IPS-NIHi7 (cell line): ENCODE data around the gene YWHAQ.
"Not testable (repeated sequence)": the region's sequence is repeated elsewhere in the genome, so short reads cannot be mapped to it uniquely, and the experiment has no call there.

Source experiments
- DNase-seq: peaks from one replicate; pipeline ENCODE4 v3.0.0; 2012; ENCODE audit warnings: mixed read lengths; ENCODE audit errors: extremely low spot score

YWHAQ gene

DNA sequence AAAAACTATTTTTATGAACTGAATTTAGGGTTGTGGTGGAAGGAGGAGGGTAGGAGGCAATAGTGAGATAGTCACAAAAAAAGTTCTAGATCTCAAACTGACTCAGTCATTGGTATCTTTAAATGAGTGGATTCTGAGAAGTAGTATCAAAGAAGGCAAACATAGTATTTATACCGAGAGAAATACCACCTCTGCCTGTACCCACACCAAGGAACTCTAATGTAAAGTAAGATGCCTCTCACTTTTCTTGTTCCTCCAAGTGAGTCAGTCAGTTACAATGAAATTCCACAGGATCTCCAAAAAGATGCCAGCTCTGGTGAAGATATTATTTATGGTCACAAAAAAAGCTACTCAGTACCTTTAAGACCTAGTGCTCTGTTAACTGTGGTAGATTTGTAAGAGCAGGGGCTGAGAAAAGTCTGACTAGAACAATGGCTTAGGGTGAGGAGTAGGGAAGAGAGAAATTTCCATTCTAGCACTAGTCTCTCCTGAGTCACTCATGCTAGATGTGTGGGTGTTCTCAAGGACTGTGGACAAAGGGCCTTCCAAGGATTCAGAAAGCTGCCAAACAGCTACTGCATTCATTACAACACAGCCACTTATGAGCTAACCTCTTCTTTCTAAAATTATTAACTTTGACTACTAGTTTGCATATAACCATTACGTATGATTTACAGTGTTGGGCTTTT, 36.3 kb downstream of the YWHAQ start:
- peak; percentile 28 for DNase-seq

DNA sequence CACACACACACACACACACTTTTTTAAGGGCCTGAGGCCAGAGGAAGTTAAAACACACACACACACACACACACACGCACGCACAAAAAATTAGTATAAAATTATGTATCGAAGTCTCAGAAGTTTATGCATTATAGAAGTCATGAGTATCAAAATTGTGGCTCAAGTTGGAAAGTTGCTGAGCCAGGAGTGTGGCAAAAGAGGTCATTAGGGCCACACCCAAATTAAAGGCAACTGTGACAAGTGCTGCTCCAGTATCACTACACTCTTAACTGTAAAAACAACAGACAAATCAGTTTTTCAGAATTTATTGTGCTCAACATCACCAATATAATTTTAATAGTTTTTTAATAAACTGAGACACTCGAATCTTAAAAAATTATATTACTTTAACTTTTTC, 36.9 kb downstream of the YWHAQ start:
- DNase-seq: no peak

DNA sequence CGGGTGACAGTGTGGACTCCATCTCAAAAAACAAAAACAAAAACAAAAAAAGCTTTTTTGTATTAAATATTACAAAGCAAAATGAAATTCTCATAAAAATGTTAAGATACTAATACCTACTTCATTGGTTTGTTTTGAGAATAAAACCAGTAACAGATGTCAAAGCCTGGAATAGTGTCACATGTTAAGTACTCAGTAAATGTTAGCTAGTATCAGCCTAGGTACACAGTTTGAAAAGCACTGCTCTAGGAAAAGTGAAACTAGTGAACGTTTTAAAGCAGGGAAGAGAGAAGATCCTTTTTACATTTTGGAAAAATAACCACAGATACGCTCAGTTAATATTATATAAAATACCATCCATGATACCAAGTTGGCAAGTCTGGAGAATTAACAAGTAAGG, 38.1 kb downstream of the YWHAQ start:
- DNase-seq: no peak

DNA sequence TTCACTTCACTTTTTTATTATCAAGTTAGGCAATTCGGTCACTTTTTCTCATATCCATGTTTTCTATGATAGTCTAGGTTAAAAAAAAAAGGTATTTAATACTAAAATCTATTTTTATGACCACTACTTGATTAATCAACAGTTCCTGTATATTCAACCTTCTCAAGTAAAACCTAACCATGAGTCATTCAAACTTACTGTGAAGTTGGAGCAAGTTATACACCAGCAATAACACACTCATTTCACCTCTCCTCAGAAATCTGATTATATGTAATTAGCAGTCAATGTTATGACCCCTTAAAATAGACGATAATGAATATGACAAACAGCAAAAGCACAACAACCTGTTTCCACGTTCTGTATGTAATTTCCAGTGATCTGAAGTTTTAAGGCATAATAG, 40.2 kb downstream of the YWHAQ start:
- DNase-seq: no peak

DNA sequence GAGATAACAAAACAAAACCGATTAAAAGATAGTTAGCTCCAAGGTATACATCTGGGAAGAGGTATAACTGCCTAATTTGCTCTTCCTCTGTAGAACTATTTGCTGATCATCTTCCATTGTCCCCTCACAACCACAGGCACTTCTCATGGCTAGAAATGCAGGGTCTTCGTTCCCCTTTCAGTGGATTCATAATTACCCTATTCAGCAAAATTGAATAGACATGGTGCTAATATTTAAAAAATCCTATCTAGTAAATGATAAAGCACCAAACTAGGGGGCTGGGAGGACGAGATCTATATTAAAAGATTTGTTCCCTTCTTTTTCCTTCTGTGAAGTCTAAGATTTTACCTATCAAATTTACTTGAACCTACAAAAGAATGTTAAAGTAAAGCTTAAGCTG, 44.3 kb downstream of the YWHAQ start:
- no peak for DNase-seq

DNA sequence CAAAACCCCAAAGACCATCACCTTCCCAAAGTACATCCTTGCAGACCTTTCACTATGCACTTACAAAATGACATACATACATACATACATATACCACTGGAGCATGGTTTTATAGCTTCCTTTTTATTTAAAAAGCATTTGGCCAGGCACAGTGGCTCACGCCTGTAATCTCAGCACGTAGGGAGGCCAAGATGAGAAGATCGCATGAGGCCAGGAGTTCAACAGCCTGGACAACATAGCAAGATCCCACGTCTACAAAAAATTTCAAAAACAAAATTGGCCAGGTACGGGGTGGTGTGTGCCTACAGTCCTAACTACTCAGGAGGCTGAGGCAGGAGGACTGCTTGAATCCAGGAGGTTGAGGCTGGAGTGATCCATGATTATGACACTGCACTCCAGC, 45.3 kb downstream of the YWHAQ start:
- DNase-seq: no peak

DNA sequence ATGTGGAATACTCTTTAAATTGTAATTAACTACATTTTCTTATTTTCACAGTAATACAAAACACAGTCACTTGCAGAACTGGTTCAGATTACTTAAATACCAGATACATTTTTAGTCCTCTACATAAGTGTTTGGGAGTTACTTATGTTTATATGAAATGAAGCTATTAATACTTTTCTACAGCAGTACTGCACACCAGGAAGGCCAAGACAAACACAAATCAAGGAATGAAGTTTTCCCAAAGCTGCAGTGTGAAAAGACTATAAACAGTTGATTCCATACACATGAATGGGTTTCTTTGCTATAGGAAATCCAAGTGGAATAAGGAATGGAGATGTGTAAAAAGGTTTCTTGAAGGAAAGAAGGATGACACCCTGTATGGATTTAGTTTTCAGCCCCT, 45.9 kb downstream of the YWHAQ start:
- DNase-seq: not testable (repeated sequence)

DNA sequence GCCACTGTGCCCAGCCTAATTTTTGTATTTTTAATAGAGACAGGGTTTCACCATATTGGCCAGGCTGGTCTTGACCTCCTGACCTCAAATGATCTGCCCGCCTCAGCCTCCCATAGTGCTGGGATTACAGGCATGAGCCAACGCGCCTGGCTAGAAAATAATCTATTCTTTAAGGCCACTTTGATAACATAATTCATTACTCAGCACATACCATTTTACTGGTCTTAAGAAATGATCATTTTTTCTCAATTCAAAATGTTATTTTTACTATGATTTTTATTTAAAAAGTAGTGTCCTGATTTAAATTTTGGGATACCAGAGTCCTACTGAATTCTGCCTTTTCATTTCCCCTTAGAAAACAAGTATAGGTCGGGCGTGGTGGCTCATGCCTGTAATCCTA, 48.2 kb downstream of the YWHAQ start:
- DNase-seq: no peak

DNA sequence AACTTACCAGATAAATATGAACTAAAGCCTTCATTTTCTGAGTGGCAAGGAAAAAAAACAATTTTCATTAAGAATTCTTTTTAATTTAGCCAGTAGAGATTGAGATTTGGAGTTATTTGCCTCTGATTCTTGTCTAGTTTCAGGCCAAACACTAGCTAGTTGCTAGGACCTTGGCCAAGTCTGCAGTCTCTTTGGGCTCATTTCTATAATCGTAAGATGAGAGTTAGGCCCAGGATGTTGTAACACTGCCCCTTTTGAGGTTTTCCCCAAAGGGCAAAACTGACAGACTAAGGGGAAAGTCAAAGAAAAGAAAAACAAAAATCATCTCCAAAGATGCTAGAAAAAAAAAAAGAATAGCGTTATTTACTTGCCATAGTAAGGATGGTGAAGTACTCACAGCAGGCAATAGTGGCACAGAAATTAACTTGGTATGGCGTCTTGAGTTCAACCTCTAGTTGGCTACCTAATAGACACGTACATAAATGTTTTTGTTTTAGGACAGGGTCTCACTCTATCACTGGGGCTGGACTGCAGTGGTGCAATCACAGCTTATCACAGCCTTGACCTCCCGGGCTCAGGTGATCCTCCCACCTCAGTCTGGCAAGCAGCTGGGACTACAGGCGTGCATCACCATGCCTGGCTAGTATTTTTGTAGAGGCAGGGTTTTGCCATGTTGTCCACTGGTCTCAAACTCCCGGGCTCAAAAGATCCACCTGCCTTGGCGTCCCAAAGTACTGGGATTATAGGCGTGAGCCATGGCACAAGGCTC, 52.1 kb downstream of the YWHAQ start:
- no peak for DNase-seq

DNA sequence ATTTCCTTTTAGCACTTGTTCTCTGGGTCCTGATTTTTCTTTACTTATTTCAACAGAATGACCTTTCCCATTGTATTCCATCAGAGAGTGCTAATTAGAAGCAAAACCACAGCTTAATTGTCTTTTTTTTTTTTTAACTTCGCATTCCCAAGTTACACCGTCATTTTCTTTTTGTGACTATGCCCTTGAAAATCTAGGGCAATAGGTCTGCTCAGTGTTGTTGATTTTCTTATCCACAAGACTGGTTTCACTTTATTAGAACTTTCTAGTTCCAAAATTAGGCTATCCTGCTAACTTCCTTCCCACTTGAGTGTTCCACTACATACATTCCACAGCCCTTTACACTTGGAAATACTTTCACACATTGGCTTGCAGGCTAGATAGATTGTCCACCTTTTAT, 56.5 kb downstream of the YWHAQ start:
- DNase-seq: no peak

DNA sequence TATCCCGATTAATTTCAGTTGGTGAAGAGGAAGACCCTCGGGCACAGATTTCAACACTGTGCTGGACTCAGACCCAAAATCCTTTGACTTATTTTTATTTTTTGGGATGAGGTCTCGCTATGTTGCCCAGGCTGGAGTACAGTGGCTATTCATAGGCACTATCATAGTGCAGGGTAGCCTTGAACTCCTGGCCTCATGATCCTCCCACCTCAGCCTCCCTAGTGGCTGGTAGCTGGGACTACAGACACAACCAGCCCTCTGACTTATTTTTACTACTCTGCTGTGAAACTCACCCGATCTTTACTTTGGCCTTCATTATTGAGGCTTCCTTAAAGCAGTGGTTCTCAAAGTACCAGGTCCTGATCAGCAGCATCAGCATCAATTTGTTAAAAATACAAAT, 57.0 kb downstream of the YWHAQ start:
- no peak for DNase-seq

DNA sequence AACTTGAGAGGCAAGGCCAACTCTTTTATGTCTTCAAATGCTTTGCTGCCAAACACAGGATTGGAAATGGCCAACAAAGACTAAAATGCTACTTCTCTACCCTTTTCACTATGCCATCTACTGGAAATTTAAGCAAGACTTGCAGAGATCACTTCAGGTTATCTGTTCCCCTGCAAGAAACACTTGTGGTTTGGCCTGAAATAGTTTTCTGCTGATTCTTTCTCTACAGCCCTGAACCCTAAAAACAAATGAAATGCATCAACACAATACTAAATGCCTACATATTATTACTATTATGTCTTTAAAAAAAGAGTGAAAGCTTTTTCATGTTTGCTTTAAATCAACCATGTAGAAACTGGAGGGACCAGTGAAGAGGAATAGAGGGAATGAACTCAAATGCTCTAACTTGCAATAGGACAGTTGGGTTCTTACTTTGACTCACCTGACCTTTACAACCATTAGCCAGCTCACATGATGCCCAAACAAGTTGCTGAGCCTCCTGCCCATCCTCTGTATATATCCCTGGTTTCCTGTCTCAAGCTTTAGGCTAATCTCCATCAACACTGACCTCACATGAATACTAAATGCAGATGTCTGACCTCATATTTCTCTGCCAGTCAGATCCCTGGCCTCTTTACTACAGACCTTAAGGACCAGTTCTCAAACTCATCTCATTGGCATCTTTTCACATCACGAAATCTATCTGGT, 57.6 kb downstream of the YWHAQ start:
- DNase-seq: no peak

DNA sequence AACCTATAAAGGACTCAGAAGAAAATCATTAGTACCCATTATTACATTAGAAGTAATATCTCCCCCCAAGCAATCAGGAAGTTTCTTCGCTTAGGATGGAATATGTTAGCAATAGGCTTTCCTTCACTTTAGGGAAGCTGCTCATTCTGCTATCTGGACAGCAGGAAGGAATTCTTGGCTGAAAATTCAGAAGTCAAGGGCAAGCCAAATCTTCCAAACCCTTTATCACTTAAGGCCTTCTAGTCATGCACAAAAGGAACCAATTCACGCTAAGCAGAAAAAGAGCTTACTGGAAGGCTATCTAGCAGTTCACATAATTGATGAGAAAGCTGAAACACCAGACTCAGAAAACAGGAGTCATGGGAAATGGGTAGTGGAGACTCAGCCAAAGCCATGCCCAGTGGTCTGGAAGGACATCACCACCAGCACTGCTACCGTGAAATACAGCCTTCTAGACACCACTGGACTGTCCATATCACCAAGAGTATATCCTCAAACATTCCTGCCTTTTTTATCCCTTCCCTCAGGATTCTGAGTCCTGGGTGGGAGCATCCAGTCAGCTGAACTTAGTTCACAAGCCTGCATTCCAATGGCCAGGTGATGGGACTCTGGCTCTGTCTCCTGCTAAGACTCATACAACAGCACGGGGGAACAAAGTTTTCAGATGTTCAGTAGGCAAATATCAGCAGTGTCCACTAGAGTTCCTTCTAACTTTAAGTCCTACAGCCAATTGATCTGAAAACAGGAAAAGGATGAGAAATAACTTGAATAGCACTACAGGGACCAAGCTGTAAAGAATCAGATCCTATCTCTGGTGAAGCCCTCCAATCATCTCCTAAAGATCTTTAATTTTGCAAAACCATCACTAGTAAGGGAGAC, 60.4 kb downstream of the YWHAQ start:
- no peak for DNase-seq

DNA sequence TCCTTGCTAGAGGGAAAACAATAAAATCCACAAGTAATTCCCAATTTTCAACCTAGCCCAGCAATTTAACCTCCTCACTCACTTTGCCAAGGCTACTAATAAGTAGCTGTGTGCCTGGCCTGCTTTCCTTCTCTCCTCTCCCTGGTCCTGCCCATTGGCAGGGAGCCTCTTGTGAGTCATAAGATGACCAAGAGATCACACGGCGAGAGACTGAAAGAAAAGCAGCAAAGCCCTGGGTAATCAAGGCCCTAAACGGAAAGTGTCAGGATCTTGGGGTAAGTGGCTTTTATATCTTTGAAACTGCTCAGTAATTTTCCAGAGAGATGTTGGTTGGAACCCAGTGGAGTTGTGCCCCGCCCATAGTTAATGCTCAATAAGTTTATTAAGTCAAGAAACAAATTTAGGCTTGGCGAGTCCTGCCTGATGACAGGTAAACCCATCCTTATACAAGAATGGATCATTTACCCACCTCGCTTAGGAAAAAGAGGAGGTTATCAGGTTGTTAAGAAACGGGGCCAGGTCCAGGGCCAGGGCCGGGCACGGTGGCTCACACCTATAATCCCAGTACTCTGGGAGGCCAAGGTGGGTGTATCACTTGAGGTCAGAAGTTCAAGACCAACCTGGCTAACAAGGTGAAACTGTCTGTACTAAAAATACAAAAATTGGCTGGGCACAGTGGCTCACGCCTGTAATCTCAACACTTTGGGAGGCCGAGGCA, 65.2 kb downstream of the YWHAQ start:
- DNase-seq: no peak

DNA sequence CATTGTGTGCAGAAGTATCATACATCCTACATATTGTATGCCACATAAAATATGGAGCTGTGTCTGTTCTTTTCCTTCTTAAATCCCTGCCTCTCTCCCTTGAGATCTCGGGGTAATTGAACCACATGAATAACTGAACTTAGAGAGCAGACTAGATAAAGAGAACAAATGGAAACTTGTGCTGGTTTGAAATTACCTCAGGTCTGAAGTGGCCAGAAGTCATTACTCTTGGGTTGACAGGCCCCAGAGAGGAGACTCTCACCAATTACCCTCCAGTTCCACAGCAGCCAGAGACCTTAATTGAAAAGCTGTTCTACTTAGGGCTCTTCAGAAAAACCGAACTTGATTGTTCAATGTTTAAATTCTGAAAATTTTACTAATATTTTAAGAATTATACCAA, 70.2 kb downstream of the YWHAQ start:
- DNase-seq: no peak

DNA sequence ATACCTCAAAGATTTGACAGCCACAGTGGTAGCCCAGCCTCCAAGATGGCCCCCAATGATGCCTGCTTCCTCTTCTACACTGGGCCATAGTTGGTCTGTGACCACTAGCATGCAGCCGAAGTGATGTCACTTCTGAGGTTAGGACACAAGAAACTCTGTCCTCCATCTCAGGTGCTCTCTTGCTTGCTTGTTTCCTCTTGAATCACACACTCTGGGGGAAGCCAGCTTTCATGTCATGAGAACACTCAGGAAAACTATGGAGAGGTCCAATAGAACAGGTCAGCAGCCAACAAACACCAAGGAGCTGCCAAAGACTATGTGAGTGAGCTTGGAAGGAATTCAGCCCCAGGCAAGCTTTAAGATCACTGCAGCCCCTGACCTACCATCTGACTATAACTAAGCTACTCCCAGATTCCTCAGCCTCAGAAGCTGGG, 71.8 kb downstream of the YWHAQ start:
- DNase-seq: no peak

DNA sequence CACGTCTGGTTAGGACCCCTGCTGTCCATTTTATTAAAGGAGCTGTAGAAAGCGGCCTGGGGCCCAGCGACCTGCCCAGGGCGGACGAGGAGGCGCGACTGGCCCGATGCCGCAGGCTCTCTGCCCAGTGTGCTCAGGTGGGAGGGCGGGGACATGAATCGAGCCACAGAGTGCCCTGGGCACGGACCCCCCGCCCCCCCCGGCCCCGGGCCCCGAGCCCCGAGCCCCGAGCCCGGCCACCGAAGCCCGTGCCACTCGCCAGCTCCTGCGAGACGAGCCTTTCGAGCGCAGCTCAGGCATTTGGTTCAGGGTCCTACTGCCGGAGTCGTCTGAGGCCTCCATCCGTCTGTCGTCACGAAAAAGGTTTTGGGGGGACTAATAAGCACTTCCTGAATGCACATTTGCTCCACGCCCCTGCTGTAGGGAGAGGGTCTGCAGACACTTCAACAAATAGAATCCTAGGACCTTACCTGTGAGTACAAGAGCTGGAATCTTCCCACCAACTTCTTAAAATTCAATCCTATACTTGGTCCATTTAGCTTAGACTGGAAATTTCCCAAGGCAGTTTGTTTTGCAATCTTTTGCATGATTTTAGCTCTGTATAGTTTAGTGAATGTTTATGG, 74.6 kb downstream of the YWHAQ start:
- peak; percentile 35 for DNase-seq

DNA sequence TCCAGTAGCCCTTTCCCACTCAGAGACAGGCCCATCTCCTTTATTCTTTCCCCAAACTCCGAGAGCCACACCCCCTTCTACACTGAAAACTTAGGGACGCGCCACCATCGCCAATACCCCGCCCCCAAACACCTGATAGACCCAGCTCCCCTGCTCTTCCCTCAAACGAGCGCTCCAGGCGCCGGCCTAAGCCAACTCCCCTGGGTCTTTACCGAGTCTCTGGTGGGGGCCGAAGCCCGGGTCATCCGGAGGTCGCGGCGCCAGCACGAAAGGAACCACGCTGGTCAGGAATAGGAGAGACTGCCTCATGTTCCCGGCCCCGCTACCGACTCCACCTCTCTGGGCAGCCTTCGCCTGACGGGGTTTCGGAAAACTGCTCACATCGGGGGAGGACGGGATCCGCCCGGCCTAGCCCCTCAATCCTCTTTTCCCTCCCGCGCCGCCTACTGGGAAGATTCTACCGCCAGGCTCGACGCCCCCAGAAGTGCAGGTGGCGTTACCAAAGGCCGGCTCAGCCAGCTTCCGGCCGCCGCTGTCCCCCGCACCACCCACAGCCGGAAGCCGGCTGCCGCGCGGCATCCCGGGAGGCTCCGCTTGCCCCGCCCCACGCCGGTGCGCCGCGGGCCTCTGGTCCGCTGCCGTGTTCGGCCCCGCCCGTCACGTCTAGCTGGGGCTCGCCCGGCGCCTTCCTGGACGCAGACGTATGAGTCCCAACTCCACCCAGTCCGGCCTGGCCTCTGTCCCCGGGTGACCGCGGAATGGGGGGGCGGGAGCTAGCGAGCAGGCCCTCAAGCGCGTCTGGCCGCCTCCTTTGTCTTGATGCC, 75.3 kb downstream of the YWHAQ start, which contains the start of gene ADAM17:
TSS of gene ADAM17 (minus strand) at position 534 of the 824 bp plus-strand sequence. CDS start at position 309, 225 bp downstream.
- peak; percentile 93 for DNase-seq

DNA sequence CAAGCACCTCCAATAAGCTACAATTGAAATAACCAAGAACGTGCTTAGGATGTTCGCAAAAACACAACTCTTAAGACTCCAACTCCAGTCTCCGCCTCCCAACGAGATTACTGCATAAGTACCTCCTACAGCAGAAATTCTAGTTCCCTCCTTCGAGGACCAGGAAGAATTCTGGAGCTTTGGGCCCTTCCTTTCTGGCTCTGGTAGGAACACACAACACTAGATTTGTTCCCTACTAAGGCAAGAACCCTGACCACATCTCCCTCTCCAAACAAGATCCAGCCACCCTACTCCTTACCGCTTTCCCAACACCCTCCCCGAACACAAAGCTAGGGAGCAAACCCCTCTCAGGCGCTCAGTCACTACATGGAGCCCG, 75.9 kb downstream of the YWHAQ start:
- no peak for DNase-seq
